Stomach (tissue), 4 donors: ENCODE results near the gene KCNQ1.

Experiments
- POLR2A ChIP-seq, 4 donors: fragments of 450-650 bp; IDR thresholded peaks; one replicate each; pipeline ENCODE4 v1.6.1; 2016; ENCODE audit warnings: antibody characterized with exemption in 4 of 4, control low read depth in 2 of 4, mild to moderate bottlenecking in 1 of 4, moderate library complexity in 1 of 4
- TF ChIP-seq, protein P1 (sequence below), 7 experiments: fragments of 450-650 bp in 4 of 7; fragments of 200-600 bp in 3 of 7; sonication (generic) in 3 of 7; IDR thresholded peaks; one replicate each; pipeline ENCODE4 v1.5.1; 2016 to 2019; ENCODE audit warnings: antibody characterized with exemption in 7 of 7, control low read depth in 2 of 7, mild to moderate bottlenecking in 1 of 7

DNA sequence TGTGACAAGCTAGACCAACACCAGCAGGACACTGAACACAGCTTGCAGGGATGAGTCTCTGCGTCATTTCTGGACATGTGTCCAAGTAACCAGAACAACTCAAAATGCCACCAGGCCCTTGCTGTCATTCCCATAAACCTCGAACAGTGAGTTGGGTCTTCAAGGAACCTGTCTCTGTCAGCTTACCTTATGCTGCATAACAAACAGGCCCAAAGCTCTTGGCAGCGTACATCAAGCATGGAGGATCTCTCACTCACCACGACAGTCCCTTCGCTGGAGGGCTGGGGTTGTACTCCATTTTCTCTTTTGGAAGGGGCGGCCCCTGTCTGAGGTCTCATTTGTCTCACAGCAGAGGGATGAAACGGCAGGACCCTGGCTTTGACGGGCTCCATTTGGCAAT lies 434.0 kb downstream of the KCNQ1 start:
- TF ChIP-seq POLR2A (IDR thresholded peaks at IDR 0.05): no peak
- TF ChIP-seq, protein P1, sequence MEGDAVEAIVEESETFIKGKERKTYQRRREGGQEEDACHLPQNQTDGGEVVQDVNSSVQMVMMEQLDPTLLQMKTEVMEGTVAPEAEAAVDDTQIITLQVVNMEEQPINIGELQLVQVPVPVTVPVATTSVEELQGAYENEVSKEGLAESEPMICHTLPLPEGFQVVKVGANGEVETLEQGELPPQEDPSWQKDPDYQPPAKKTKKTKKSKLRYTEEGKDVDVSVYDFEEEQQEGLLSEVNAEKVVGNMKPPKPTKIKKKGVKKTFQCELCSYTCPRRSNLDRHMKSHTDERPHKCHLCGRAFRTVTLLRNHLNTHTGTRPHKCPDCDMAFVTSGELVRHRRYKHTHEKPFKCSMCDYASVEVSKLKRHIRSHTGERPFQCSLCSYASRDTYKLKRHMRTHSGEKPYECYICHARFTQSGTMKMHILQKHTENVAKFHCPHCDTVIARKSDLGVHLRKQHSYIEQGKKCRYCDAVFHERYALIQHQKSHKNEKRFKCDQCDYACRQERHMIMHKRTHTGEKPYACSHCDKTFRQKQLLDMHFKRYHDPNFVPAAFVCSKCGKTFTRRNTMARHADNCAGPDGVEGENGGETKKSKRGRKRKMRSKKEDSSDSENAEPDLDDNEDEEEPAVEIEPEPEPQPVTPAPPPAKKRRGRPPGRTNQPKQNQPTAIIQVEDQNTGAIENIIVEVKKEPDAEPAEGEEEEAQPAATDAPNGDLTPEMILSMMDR (IDR thresholded peaks at IDR 0.05): no peak
